Tibial artery (tissue), 4 donors: ENCODE data around the gene GGTLC1.
A peak's percentile ranks its signal among the peaks of the same experiment; 100 is the strongest.
"Not testable (repeated sequence)": the region's sequence is repeated elsewhere in the genome, so short reads cannot be mapped to it uniquely, and the experiment has no call there.

Experiments used
- DNase-seq, 2 donors: peaks; one replicate each; pipeline ENCODE4 v3.0.0-alpha.2; 2019
- H3K27ac ChIP-seq, 2 donors: fragments of 200-600 bp; sonication (generic) in 1 of 2; 1 replicate in 1 of 2; 2 replicates in 1 of 2; pipeline ENCODE4 v1.5.1; 2018 to 2019; ENCODE audit warnings: mild to moderate bottlenecking in 1 of 2
- H3K27me3 ChIP-seq, 2 donors: fragments of 200-600 bp; sonication (generic) in 1 of 2; one replicate each; pipeline versions ENCODE4 v1.5.1 to v1.6.0; 2016 to 2019
- H3K36me3 ChIP-seq, 3 donors: fragments of 200-600 bp; sonication (generic) in 2 of 3; one replicate each; pipeline ENCODE4 v1.5.1; 2016 to 2019; ENCODE audit warnings: mild to moderate bottlenecking in 2 of 3
- H3K4me1 ChIP-seq, 4 donors: fragments of 200-600 bp; sonication (generic) in 2 of 4; 1 replicate in 3 of 4; 2 replicates in 1 of 4; pipeline ENCODE4 v1.5.1; 2016 to 2019
- H3K4me3 ChIP-seq, 2 donors: fragments of 200-600 bp; sonication (generic) in 1 of 2; 1 replicate in 1 of 2; 2 replicates in 1 of 2; pipeline ENCODE4 v1.5.1; 2018 to 2019; ENCODE audit warnings: mild to moderate bottlenecking in 2 of 2
- H3K9me3 ChIP-seq, 3 donors: fragments of 200-600 bp; sonication (generic) in 1 of 3; one replicate each; pipeline ENCODE4 v1.5.1; 2016 to 2019
- CTCF ChIP-seq, 2 experiments: fragments of 200-600 bp in 1 of 2; fragments of 450-650 bp in 1 of 2; IDR thresholded peaks; one replicate each; pipeline ENCODE4 v1.5.1; 2017 to 2019; ENCODE audit warnings: antibody characterized with exemption in 2 of 2, mild to moderate bottlenecking in 1 of 2, moderate library complexity in 1 of 2
- intact Hi-C: fragments of 100-400 bp; cut with DNase I; formaldehyde crosslinking; loops from one replicate; pipeline ENCODE4 v1.15.0; 2023; ENCODE audit warnings: low total_unique reads

Gene GGTLC1

GRCh38 chr20:24001712-24002405 lies 13.3 kb upstream of the GGTLC1 start:
- Histone ChIP-seq H3K4me3 (no peak overlapping the region), H3K4me1 (no peaks in the 10 kb centered on the region), H3K27me3 (peaks cover 0 to 17% of the 10 kb centered on the region in 2 donors), H3K27ac (no peak overlapping the region), H3K36me3 (no peaks in the 10 kb centered on the region), H3K9me3 (no peaks in the 10 kb centered on the region)
- intact Hi-C loops: no loop called here
- no peak for TF ChIP-seq CTCF (IDR thresholded peaks at IDR 0.05)
- DNase-seq: no peak

DNA sequence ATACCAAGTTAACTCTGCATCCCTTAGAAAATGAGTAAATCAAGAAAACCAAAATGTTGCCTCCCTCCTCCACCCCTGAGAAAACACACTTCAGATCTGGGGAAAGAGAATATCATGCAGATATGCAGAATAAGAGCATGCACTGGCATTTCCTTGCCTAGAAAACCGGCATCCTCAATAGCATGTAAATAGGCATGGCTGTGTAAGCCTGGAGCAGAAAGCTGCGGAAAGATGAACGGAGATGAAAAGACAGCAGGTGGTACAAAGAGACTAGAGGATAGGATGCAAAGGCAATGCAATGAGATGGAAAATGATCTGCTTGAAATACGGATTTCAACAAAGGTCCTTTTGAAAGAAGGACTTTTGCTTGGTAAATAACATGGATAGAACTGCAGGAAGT lies 10.3 kb upstream of the GGTLC1 start:
- H3K9me3 ChIP-seq: no peaks in the 10 kb centered on the region
- H3K4me1 ChIP-seq: no peaks in the 10 kb centered on the region
- no peak overlapping the region for H3K27ac ChIP-seq
- DNase-seq: no peak
- H3K4me3 ChIP-seq: no peak overlapping the region
- peaks cover 0 to 16% of the 10 kb centered on the region in 2 donors for H3K27me3 ChIP-seq
- TF ChIP-seq CTCF (IDR thresholded peaks at IDR 0.05): no peak
- intact Hi-C loops: no loop called here
- no peaks in the 10 kb centered on the region for H3K36me3 ChIP-seq

- Histone ChIP-seq H3K27me3 (peaks cover 0 to 16% of the 10 kb centered on the region in 2 donors), H3K9me3 (no peaks in the 10 kb centered on the region), H3K4me1 (no peaks in the 10 kb centered on the region), H3K4me3 (no peak overlapping the region), H3K27ac (no peak overlapping the region), H3K36me3 (no peaks in the 10 kb centered on the region)
- DNase-seq: no peak
- TF ChIP-seq CTCF (IDR thresholded peaks at IDR 0.05): no peak
- intact Hi-C loops: no loop called here
These were observed 9.8 kb upstream of the GGTLC1 start for GRCh38 chr20:23998392-23998791.

DNA sequence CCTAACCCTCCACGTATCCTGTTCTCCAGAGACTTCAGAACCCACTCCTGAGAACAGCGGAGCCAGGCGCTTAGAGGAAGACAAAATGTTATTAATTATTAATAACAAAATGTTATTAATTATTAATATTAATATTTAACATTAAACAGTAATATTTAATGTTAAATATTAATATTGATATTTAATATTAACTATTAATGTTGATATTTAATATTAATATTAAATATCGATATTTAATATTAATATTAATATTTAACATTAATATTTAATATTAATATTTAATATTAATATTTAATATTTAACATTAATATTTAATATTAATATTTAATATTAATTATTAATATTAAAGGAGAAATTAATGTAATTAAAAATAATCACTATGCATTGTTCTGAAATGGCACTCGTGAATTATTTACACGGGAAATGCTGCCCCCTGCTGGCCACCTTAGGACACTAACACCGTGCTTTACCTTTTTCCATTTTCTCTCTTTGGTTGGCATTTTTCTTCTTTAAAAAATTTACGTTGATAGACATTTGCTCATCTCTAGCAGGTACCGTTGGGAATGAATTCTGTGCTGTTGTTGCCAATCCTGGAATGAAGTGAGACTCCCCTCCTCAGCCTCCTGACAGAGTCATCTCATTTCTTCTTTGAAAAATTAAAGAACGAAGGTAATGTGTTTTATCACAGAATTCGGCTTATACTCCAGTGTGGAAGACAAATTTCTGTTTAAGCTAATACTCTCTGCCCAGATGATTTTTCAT lies 7.5 kb upstream of the GGTLC1 start:
- Histone ChIP-seq H3K4me3 (no peak overlapping the region), H3K9me3 (no peaks in the 10 kb centered on the region), H3K4me1 (no peaks in the 10 kb centered on the region), H3K27ac (no peak overlapping the region), H3K27me3 (peaks cover 0 to 16% of the 10 kb centered on the region in 2 donors), H3K36me3 (no peaks in the 10 kb centered on the region)
- peak; percentile 36 to 66 for TF ChIP-seq CTCF (IDR thresholded peaks at IDR 0.05)
- no peak for DNase-seq
- intact Hi-C loops: no loop called here

- H3K4me3 ChIP-seq, H3K4me1 ChIP-seq, H3K9me3 ChIP-seq, H3K27ac ChIP-seq, DNase-seq, H3K36me3 ChIP-seq, intact Hi-C loops: not testable (repeated sequence)
- peaks cover 0 to 15% of the 10 kb centered on the region in 2 donors for H3K27me3 ChIP-seq
These were observed 6.7 kb upstream of the GGTLC1 start for GRCh38 chr20:23995291-23995690.

DNA sequence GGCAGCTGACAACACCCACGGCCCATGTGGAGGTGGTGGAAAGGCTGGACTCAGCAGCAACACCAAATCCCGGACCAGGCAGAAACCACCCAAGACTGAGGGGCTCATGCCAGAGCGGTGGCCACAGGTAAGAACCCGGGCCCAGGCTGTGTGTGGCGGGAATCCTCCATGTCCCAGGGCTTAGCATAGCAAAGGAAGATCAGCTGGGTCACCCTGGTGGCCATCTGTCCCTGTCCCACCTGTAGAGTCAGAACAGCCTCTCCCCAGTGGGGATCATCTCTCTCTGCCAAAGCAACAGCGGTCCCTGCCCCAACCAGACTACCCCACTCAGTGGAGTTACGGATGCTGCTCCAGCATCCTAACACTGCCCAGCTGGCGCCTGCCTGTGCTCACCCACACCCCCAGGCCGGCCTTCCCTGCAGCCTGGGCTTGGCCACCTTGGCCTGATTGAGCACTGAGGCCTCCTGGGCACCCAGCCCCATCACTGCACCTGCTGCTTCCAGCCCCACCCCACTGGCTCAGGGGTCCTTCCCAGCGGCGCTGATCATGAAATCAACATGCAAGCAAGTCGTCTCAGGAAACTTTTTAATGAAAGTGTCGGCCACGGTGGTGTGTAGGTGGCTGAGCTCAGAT lies 5.5 kb upstream of the GGTLC1 start:
- H3K4me1 ChIP-seq, intact Hi-C loops, H3K27ac ChIP-seq, H3K9me3 ChIP-seq, H3K4me3 ChIP-seq, DNase-seq, H3K36me3 ChIP-seq: not testable (repeated sequence)
- peaks cover 0 to 11% of the 10 kb centered on the region in 2 donors for H3K27me3 ChIP-seq

DNA sequence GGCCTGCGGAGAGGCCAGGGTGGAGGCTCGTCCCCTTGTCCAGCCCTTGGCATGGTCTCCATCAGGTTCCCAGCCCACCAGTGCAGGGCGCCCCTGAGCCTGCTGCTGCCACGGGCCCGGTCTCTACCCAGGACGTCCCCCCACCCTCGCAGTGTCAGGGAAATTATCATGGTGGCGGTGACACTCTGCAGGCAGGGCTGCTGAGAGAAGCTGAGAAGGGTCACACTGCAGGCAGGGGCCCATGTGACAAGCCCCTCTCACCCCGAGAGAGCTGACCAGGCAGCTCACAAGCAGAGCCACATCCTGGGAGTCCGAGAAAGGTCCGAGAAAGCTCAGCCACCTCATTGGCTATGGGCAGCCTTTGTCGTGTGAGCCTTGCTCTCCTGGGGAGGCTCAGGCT lies 4.9 kb upstream of the GGTLC1 start:
- intact Hi-C loops, H3K27ac ChIP-seq, H3K36me3 ChIP-seq, H3K4me1 ChIP-seq, DNase-seq, H3K4me3 ChIP-seq, H3K9me3 ChIP-seq: not testable (repeated sequence)
- H3K27me3 ChIP-seq: peaks cover 0 to 11% of the 10 kb centered on the region in 2 donors

DNA sequence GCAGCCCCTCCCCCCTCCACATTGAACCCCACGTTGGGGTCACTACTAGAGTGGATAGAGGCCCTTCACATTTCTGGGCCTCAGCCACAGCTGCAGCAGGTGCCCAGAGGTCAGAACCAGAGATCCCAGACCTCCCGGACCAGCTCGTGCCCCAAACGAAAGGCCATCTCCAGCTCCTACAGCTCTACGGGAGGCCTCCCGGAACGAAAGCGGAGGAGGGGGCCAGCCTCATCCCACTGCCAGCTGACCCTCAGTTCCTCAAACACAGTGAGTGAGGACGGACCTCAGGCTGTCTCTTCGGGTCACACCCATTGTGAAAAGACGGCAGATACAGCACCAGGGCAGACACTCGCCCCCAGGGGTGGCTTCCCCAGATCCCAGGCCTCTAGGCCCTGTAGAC lies 1.7 kb upstream of the GGTLC1 start:
- H3K9me3 ChIP-seq, H3K4me1 ChIP-seq, H3K4me3 ChIP-seq, H3K27ac ChIP-seq, H3K27me3 ChIP-seq, H3K36me3 ChIP-seq, intact Hi-C loops, DNase-seq: not testable (repeated sequence)

DNA sequence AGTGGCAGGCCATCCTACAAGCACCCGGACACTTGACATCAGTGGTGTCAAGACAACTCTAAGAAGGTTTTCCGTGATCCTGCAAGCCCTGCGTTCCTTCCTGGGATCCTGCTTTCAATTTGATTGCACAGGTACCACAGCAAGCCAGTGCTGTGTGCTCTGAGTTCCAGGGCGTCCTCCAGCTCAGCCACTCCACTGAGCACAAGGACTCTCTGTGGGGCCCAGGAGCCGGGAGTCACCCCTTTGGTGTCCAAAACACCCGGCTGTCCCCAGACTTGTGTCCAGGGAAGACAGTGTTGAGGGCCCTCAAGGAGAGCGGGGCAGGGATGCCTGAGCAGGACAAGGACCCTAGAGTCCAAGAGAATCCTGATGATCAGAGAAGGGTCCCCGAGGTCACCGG lies 387 bp upstream of the GGTLC1 start:
- H3K4me1 ChIP-seq: not testable (repeated sequence)

DNA sequence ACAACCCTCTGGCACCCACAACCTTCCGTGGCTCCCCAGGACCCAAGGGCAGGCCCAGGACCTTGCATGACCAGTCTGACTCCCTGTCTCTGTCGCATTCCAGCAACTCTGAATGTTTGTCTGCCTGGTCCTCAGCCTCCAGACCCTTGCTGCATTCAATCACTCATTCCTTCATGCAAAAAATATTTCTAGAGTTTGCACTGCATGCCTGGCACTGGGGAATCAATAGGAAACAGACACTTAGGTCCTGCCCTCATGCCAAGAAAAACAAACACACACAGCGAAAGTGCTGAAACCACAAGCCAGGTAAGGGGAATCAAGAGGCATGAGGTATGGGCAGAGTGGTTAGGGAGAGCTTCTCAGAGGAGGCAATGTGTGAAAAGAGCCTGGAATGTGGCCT lies 1.9 kb downstream of the GGTLC1 start:
- intact Hi-C loops, DNase-seq, H3K9me3 ChIP-seq, H3K36me3 ChIP-seq, H3K27ac ChIP-seq, H3K27me3 ChIP-seq, H3K4me1 ChIP-seq, H3K4me3 ChIP-seq: not testable (repeated sequence)

More for the DNA sequence above, 387 bp upstream of the GGTLC1 start:
- H3K4me3 ChIP-seq, H3K27me3 ChIP-seq, H3K36me3 ChIP-seq, H3K9me3 ChIP-seq, H3K27ac ChIP-seq, DNase-seq, intact Hi-C loops: not testable (repeated sequence)
